Measurements from ENCODE around the gene TIAM2.

The TIAM2 gene

GRCh38 chr6:154996841-154997311 lies 1.8 kb downstream of the TIAM2 start:
- TF ChIP-seq CTCF (IDR thresholded peaks at IDR 0.05; ENCODE audit: control extremely low read depth, extremely low read depth, low read depth, missing control alignments): no peak
- ChIA-PET POLR2A (no interaction called here), CTCF (interaction anchor here (1.7 to 1.9 kb wide), 2 partner anchors 16 to 20 kb away, joined by 4 to 6 read pairs; no protein-coding TSS in a partner anchor)
- DNase-seq (ENCODE audit: extremely low spot score): no peak

GRCh38 chr6:154998855-154999254 lies 3.7 kb downstream of the TIAM2 start:
- ChIA-PET CTCF (interaction anchor here (1.7 to 1.9 kb wide), 2 partner anchors 18 to 22 kb away, joined by 4 to 6 read pairs; no protein-coding TSS in a partner anchor), POLR2A (no interaction called here)
- no peak for DNase-seq (ENCODE audit: extremely low spot score)
- no peak for TF ChIP-seq CTCF (IDR thresholded peaks at IDR 0.05; ENCODE audit: control extremely low read depth, extremely low read depth, low read depth, missing control alignments)

- ChIA-PET POLR2A (no interaction called here), CTCF (no interaction called here)
- TF ChIP-seq CTCF (IDR thresholded peaks at IDR 0.05; ENCODE audit: control extremely low read depth, extremely low read depth, low read depth, missing control alignments): no peak
- no peak for DNase-seq (ENCODE audit: extremely low spot score)
These were observed 6.4 kb downstream of the TIAM2 start for GRCh38 chr6:155001482-155001881.

GRCh38 chr6:155001934-155002333 lies 6.8 kb downstream of the TIAM2 start:
- POLR2A ChIA-PET: no interaction called here
- CTCF ChIA-PET: no interaction called here
- DNase-seq (ENCODE audit: extremely low spot score): no peak
- TF ChIP-seq CTCF (IDR thresholded peaks at IDR 0.05; ENCODE audit: control extremely low read depth, extremely low read depth, low read depth, missing control alignments): no peak

GRCh38 chr6:155003476-155003875 lies 8.4 kb downstream of the TIAM2 start:
- TF ChIP-seq CTCF (IDR thresholded peaks at IDR 0.05; ENCODE audit: control extremely low read depth, extremely low read depth, low read depth, missing control alignments): no peak
- CTCF ChIA-PET: interaction anchor here (2.4 kb wide), 1 partner anchor 9 kb away, joined by 5 read pairs; the partner anchor contains the start of gene TIAM2
- DNase-seq (ENCODE audit: extremely low spot score): no peak
- POLR2A ChIA-PET: no interaction called here

GRCh38 chr6:155004017-155004416 lies 8.9 kb downstream of the TIAM2 start:
- ChIA-PET CTCF (interaction anchor here (2.4 kb wide), 1 partner anchor 9 kb away, joined by 5 read pairs; the partner anchor contains the start of gene TIAM2), POLR2A (no interaction called here)
- DNase-seq (ENCODE audit: extremely low spot score): no peak
- no peak for TF ChIP-seq CTCF (IDR thresholded peaks at IDR 0.05; ENCODE audit: control extremely low read depth, extremely low read depth, low read depth, missing control alignments)
